Measurements from ENCODE around the gene CD5L. TPM values are rescaled to one million over a fixed set of nuclear protein-coding genes. Genes with fewer than 3 reads are reported as not detected.

CD5L gene
- total RNA-seq, 1 donor from 2014 or later, result 0.52 TPM

Other genes starting within 250 kb of the CD5L start
- not detected for gene FCRL4, start 243.7 kb downstream of the CD5L start, total RNA-seq
- gene FCRL3, start 141.0 kb downstream of the CD5L start, total RNA-seq, result 0.08 TPM
- not detected for gene FCRL2, start 64.7 kb downstream of the CD5L start, total RNA-seq
- not detected for gene FCRL1, start 21.7 kb downstream of the CD5L start, total RNA-seq
- 7.3 TPM for gene KIRREL1, start 151.8 kb upstream of the CD5L start, total RNA-seq

All from left ventricle myocardium inferior (tissue), 1 donor.